Stimulated activated CD8-positive, alpha-beta memory T cell treated with anti-CD3 and anti-CD28 coated beads, Interleukin-15, amount 100 ng/mL, for 4 hours (primary cell): ENCODE results near the gene TRIM8.

Experiments used
- DNase-seq, 2 donors: peaks; one replicate each; pipeline ENCODE4 v3.0.0-alpha.2; 2020; ENCODE audit warnings: low read depth in 2 of 2

TRIM8 gene

GRCh38 chr10:102616066-102616770, 28.1 kb upstream of the TRIM8 start:
- DNase-seq, result no peak

GRCh38 chr10:102617041-102617440, 27.2 kb upstream of the TRIM8 start:
- no peak for DNase-seq

DNA sequence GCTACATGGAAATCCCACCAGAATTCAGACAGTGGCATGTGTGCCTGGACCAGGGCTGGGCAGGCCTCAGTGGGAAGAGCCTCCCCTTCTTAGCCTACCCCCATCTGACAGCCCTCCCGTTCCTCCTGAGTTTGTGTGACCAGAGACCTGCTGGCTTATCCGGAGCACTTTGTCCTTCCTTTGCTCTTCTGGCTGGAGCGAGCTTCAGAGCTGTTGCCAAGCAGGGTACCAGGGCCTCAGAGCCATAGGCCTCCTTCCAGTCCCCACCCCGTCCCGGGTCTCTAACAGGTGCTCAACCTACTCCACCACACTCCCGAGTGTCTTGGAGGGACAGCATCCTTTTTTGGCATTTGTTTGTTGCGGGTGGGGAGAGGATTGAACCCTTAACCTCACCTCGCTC, 26.5 kb upstream of the TRIM8 start:
- no peak for DNase-seq

DNA sequence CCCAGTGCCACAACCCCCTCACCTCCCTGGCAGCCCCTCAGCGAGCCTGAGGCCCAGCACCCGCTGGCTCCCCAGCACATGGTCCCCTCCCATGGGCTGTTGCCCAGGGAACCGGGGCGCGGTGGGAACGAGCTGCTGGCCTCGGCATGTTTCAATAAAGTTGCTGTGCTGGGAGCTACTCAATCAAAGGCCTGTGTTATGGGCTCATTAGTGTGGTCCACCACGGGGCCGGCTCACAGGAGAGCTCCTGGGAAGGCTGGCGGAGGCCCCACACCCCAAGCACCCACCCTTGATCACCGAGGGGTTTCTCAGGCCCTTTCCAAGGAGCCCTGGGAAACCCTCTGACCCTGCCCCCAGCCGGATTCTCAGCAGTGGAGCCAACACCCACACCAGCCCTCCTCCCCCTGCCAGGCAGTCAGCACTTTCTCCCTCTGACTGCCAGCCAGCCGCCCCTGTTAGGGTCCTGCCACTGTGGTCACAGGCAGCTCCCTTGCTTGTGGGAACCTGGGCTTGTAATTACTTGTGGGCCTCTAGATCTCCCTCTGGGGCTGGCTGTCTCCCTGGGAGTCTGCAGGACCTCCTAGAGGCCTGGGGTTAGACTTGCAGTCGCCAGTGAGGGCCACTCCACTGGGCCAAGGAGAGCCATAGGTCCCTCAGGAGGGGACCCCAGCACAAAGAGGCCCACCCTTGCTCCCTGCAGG, 24.8 kb upstream of the TRIM8 start:
- DNase-seq, result no peak

- DNase-seq, result no peak
These were observed 24.1 kb upstream of the TRIM8 start for GRCh38 chr10:102620138-102620590.

DNA sequence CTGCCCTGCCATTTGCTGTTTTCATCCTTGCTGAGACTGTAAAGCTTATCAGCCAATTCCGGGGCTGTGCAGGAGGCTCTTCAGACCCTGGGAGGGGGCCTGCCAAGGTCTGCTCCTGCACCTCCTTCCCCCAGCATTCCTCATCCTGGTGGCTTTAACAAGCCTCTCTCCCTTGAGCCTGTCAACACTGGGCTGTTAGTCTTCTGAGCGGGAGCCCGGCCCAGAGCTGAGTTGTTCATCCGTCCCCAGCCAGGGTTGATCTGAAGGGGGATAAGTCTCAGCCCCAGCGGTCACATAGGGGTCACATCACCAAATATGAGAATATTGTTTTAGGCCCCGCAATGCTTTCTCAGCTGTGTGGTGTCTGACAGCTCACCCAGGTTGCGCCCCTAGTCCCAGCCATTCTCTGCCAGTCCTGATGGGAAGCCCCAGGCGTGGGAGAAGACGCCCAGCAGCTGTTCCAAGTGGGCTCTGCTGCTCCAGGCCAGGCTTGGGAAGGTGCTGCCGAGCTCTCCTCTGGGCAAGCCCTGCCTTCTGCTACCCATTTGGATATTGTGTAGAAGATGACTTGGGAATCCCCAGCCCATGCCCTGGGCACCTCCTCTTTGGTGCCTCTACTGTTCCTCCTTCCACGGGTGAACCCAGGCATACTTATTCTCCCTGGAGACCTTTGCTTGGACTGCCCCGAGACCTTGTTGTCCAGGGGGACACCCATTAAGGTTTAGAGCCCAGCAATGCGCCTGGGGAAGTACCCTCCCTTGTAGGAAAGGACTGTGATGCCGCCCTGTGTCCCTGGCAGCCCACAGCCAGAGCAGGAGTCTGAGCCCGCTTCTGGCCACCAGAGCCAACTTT, 23.5 kb upstream of the TRIM8 start:
- no peak for DNase-seq

DNA sequence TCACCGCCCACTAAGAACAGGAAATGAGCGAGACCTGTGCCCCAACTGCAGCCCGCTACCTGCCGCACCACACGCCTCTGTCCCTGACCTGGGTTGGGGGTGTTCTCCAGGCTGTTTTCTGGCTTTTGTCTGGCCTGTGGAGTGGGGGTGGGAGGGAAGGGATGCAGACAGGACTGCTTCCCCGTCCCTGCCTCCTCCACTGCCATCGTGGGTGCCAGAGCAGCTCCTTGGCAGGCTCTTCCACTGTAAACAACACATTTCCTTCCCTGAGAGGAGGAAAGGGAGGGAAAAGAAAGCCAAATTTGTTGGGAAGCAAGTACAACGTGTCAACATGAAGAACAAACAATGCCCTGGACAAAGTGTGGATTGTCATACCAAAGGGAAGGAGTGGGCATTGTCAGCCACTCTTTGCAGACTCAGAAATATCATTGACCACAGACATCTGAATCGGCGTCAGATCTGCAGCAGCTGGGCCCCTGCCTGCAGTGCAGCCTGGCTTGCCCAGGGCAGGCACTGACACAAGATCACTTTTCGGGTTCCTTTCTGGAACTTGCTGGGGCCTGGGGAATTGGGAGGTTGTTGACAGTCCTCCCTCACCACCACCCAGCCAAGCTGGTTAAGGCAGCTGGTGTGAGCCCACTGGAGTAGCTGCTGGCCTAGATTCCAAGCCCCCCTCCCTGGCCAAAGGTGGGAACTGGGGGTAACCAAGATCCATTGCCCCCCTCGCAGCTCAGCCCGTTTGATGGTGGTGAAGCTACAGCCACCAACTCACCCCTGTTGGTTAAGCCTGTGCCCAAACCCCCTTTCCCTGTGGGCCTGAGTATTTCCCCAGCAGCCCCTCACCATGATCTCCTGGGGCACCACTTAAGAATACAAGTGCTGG, 22.6 kb upstream of the TRIM8 start:
- DNase-seq, result no peak

DNA sequence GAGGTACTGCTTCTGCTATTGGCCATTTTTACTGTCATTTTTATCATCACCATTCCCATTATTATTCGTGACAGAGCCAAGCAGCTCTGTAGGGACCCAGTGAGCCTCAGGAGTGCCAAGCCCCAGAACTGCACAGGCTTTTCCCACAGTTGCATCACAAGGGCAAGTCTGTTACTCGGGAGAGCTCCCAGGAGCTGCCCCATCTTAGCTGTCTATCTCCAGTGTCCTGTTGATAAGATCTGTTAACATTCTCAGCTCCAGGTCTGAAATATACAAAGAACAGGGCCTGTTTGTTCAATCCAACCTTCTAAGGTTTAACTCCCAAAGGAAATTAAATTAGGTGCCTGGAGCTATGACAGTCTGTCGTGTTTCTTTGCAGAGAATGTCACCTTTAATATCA, 20.2 kb upstream of the TRIM8 start:
- DNase-seq, result no peak

GRCh38 chr10:102624751-102625645, 19.3 kb upstream of the TRIM8 start:
- no peak for DNase-seq

DNA sequence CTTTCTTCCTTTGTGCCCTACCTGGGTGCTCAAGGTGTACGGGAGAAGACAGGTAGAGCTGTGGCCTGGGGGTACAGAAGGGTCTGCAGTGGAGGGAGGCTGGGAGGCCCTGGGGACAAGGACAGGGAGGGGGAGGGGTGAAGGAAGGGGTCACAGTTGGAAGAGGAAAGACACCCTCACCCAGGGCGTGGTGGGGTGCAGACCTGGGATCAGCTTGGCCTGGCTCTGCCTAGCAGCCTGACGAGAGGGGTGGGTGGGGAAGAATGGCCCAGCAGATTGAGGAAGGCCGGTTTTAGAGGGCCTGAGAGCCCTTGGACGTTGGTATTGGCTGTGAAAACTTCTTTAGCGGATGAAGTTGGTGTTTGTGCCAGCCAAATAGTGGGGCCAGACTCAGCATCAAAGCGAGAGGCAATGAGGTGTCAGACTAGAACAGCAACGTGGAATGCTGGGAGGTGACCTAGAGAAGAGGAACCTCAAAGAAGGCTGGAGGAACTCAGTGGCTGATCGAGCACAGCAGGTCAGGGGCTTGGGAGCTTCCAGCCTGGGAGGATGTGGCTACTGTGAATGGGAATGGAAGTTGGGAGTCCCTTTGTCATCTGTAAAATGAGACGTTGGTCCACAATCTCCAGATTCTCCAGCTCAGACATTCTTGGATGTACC, 18.1 kb upstream of the TRIM8 start:
- no peak for DNase-seq

DNA sequence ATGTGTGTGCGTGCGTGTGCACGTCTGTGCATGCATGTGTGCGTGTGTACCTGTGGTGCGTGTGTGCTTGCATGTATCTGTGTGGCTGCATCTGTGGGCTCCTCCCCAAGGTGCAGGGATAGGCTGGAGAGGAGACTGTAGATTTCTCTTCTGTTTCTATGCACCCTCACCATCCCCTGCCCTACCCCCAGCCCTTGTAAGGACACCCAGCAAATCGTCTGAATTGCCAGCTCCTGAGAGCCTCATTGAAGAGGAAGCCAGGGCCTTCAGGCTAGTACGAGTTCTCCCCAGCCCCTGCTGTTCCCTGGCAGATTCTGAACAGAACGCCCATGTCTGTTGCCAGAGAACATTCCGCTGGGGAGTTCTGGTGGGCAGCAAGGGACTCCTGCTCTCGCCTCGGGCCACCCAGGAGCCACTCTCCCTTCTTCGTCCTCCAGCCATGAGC, 17.0 kb upstream of the TRIM8 start:
- DNase-seq, result no peak

DNA sequence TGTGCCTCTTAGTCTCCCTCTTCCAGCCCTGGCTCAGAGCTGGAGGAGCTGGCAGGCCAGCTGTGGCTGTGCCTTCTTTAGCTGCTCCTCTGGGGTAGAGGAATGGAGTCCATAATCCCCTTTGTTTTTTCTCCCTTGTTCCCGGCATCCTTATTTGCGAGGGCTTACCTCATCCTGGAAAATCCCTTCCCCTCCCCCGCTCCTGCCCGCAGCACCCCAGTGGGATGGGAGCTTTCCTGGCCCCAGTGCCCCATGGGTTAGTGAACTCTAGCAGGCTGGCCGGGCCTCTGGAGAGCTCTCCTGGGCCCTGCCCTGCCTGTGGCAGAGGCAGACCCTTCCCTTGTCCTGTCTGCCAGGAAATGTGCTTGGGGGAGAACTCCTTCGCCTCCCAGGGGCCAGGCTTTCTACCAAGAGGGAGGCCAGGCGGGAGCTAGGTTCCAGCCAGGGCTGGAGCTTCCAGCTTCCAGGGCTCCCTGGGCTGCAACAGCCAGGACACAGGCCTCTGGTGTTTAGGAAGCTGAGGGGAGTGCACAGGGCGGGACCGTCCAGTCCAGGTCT, 16.5 kb upstream of the TRIM8 start:
- DNase-seq, result no peak

DNA sequence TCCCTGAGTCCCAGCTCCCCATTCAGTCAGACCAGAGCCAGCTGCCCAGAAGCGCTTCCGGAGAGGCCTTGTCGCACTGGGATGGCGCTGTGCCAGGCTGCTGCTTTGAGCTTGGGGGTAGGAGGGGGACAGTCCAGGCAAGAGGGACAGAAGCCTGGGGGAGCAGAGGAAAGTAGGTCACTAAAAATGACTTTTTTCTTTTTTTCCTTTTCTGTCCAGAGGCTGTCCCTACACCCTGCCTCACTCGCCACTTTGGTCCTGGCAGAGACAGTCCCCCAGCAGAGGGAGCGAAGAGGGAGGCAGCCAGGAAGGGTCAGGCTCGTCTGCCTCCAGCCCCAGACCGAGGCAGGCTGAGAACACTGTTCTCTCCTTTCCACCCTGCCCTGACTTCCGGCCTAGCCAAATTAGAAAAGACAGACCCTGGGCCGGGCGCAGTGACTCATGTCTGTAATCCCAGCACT, 15.8 kb upstream of the TRIM8 start:
- DNase-seq, result no peak

GRCh38 chr10:102629661-102630614, 14.3 kb upstream of the TRIM8 start:
- DNase-seq, result no peak

GRCh38 chr10:102630663-102631062, 13.6 kb upstream of the TRIM8 start:
- DNase-seq, result no peak

GRCh38 chr10:102631525-102632393, 12.5 kb upstream of the TRIM8 start:
- DNase-seq, result no peak

DNA sequence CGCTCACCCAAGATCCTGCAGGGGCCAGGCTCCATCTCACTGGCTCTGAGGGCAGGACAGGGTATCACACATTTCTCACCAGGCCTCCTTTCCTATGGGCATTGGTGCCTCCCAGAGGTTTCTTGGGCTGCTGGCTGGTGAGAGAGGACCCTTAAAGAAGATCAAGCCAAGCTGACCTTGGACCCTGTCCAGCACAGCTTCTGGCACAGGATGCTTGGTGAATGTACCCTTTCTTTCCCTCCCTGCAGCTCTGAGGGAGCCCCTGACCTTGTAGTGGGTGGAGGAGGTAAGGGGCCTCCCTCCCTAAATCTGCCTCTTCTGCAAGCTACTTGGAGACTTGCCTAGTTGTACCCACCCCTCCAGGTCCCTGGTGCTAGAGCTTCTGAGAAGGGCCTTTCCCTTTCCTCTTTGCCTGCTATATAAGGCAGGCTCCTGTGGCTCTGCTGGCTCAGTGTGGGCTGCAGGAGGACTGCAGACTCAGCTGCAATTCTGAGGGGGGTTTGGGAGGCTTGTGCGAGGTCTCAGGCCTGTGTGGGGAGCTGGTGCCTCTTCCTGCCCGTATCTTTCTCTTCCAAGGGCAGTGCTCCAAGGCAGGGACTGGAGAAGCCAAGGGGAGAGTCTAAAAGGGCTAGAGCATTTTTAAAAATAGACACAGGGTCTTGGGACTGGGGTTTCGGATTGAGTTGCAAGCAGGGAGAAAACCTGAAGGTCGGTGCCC, 11.7 kb upstream of the TRIM8 start:
- no peak for DNase-seq
